GM20000 (cell line): ENCODE data around the gene MLXIP.

Source experiments
- DNase-seq: peaks from one replicate; pipeline ENCODE4 v3.0.0; 2012; ENCODE audit warnings: low spot score
- TF ChIP-seq, protein P1 (sequence below): IDR thresholded peaks from 2 replicates; pipeline ENCODE4 v1.5.1; 2012; ENCODE audit warnings: mild to moderate bottlenecking, control low read depth; ENCODE audit errors: extremely low read depth, missing control alignments

The MLXIP gene

DNA sequence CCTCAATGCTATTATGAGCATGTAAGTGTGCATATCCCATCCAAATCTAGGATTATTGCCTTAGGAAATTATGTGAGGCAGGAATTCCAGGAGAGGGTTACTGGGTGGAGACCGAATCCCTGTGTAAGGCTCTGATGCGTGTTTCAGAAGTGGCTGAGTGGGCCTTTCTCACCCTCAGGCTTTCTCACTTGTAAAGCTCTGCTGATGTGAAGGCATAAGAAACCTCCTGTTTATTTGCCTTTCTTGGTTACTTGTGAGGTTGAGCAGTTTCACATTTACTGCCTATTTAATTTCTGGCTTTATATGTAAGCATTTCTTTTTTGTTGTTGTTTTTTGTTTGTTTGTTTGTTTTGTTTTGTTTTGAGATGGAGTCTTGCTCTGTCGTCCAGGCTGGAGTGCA is 84.4 kb downstream of the MLXIP start:
- no peak for DNase-seq
- TF ChIP-seq, protein P1, sequence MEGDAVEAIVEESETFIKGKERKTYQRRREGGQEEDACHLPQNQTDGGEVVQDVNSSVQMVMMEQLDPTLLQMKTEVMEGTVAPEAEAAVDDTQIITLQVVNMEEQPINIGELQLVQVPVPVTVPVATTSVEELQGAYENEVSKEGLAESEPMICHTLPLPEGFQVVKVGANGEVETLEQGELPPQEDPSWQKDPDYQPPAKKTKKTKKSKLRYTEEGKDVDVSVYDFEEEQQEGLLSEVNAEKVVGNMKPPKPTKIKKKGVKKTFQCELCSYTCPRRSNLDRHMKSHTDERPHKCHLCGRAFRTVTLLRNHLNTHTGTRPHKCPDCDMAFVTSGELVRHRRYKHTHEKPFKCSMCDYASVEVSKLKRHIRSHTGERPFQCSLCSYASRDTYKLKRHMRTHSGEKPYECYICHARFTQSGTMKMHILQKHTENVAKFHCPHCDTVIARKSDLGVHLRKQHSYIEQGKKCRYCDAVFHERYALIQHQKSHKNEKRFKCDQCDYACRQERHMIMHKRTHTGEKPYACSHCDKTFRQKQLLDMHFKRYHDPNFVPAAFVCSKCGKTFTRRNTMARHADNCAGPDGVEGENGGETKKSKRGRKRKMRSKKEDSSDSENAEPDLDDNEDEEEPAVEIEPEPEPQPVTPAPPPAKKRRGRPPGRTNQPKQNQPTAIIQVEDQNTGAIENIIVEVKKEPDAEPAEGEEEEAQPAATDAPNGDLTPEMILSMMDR: no peak

GRCh38 chr12:122166422-122167349 is 88.1 kb downstream of the MLXIP start:
- DNase-seq: peak; percentile 57
- TF ChIP-seq, protein P1: no peak

GRCh38 chr12:122167356-122167925 is 88.9 kb downstream of the MLXIP start:
- TF ChIP-seq, protein P1: no peak
- no peak for DNase-seq

DNA sequence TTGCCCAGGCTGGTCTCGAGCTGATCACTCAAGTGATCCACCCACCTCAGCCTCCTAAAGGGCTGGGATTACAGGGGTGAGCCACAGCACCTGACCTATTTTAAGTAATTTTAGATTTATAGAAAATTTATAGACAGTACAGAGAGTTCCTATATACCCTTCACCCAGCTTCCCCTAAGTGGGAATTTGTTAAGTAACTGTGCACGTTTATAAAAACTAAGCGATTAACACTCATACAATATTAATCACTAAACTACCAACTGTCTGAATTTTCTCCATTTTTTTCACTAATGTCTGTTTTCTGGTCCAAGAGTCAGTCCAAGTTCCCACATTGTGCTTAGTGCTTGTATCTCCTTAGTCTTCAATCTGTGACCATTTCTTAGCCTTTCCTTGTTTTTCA is 89.9 kb downstream of the MLXIP start:
- TF ChIP-seq, protein P1: no peak
- no peak for DNase-seq

DNA sequence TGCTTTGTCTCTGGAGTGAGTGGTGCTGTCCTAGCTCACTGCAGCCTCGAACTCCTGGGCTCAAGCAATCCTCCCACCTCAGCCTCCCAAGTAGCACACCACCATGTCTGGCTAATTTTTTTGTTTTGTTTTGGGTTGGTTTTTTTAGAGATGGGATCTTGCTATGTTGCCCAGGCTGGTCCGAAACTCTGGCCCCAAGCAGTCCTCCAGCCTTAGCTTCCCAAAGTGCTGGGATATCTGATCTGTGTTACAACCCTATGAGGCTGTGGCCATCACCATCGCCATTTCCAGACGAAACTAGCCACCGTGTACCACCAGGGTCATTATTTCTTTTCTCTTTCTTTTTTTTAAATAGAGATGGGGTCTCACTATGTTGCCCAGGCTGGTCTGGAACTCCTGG is 92.8 kb downstream of the MLXIP start:
- TF ChIP-seq, protein P1: no peak
- no peak for DNase-seq

- TF ChIP-seq, protein P1: no peak
Observed at GRCh38 chr12:122172262-122172939, 93.8 kb downstream of the MLXIP start.

More at GRCh38 chr12:122172262-122172939, 93.8 kb downstream of the MLXIP start:
- DNase-seq: no peak
